NCI-H510A treated with DMSO at 0.1 percent for 48 hours (cell line): Measurements from ENCODE around the gene FAM110A.
"Not testable (repeated sequence)": the region's sequence is repeated elsewhere in the genome, so short reads cannot be mapped to it uniquely, and the experiment has no call there.

Source experiments
- DNase-seq: peaks from one replicate; lab custom pipeline; 2025; lab: John Stamatoyannopoulos, UW

FAM110A gene

GRCh38 chr20:844473-845225 lies 11.1 kb downstream of the FAM110A start:
- peak; percentile 94 for DNase-seq

- DNase-seq = no peak
Measured at GRCh38 chr20:845226-845868, 11.8 kb downstream of the FAM110A start.

GRCh38 chr20:845941-846893 lies 12.7 kb downstream of the FAM110A start:
- DNase-seq = no peak

- DNase-seq = no peak
Measured at GRCh38 chr20:846894-847278, 13.4 kb downstream of the FAM110A start.

- DNase-seq = no peak
Measured at GRCh38 chr20:848193-848592, 14.7 kb downstream of the FAM110A start.

- DNase-seq = not testable (repeated sequence)
Measured at GRCh38 chr20:848731-849130, 15.2 kb downstream of the FAM110A start.

- DNase-seq = no peak
Measured at GRCh38 chr20:853406-853996, 20.0 kb downstream of the FAM110A start.

GRCh38 chr20:854601-855000 lies 21.1 kb downstream of the FAM110A start:
- no peak for DNase-seq

- DNase-seq = no peak
Measured at GRCh38 chr20:855466-856360, 22.2 kb downstream of the FAM110A start.

- DNase-seq = no peak
Measured at GRCh38 chr20:856361-856775, 22.9 kb downstream of the FAM110A start.

GRCh38 chr20:858011-858410 lies 24.5 kb downstream of the FAM110A start:
- DNase-seq = no peak

- DNase-seq = no peak
Measured at GRCh38 chr20:859751-860231, 26.3 kb downstream of the FAM110A start.

- DNase-seq = no peak
Measured at GRCh38 chr20:860891-861290, 27.4 kb downstream of the FAM110A start.

- DNase-seq = no peak
Measured at GRCh38 chr20:865440-865839, 31.9 kb downstream of the FAM110A start.

- DNase-seq = no peak
Measured at GRCh38 chr20:868279-868678, 34.8 kb downstream of the FAM110A start.

GRCh38 chr20:869606-870005 lies 36.1 kb downstream of the FAM110A start:
- DNase-seq = no peak

- DNase-seq = no peak
Measured at GRCh38 chr20:870758-871157, 37.2 kb downstream of the FAM110A start.

- no peak for DNase-seq
Measured at GRCh38 chr20:871436-871835, 37.9 kb downstream of the FAM110A start.

GRCh38 chr20:871948-872347 lies 38.4 kb downstream of the FAM110A start:
- DNase-seq = no peak

GRCh38 chr20:872855-873520 lies 39.5 kb downstream of the FAM110A start:
- DNase-seq = no peak
